Measurements from ENCODE around the gene LDLRAD3.

DNA sequence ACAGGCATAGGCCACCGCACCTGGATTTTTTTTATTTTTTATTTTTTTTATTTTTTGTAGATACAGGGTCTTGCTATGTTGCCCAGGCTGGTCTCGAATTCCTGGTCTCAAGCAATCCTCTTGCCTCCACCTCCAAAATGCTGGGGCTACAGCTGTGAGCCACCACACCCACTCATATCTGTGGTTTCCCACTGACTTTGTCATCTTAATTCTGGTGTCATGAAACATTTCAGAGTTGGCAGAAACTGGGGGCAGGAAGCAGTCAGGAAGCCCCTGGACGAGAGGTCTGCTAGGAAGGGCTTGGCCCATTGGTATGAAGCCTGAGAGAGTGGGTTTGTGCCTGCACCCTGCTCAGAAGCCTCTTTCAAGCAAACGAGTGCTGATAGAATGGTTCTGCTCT lies 296.3 kb downstream of the LDLRAD3 start:
- TF ChIP-seq POLR2A (IDR thresholded peaks at IDR 0.05): no peak
- TF ChIP-seq, protein P1, sequence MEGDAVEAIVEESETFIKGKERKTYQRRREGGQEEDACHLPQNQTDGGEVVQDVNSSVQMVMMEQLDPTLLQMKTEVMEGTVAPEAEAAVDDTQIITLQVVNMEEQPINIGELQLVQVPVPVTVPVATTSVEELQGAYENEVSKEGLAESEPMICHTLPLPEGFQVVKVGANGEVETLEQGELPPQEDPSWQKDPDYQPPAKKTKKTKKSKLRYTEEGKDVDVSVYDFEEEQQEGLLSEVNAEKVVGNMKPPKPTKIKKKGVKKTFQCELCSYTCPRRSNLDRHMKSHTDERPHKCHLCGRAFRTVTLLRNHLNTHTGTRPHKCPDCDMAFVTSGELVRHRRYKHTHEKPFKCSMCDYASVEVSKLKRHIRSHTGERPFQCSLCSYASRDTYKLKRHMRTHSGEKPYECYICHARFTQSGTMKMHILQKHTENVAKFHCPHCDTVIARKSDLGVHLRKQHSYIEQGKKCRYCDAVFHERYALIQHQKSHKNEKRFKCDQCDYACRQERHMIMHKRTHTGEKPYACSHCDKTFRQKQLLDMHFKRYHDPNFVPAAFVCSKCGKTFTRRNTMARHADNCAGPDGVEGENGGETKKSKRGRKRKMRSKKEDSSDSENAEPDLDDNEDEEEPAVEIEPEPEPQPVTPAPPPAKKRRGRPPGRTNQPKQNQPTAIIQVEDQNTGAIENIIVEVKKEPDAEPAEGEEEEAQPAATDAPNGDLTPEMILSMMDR (IDR thresholded peaks at IDR 0.05 in 8 of 11, conservative IDR thresholded peaks at IDR 0.05 in 3 of 11): no peak
- no peak for TF ChIP-seq POLR2AphosphoS5 (IDR thresholded peaks at IDR 0.05)

Data from spleen (tissue), 7 donors.